Loucy (cell line): ENCODE data around the gene NDUFB10.

ENCODE experiments used
- H2AFZ ChIP-seq: fragments of 200-600 bp; sonication (generic); 2 replicates; pipeline ENCODE4 v1.6.0; 2016; ENCODE audit warnings: antibody characterized with exemption, mild to moderate bottlenecking, low read length, moderate library complexity
- H3F3A ChIP-seq: fragments of 200-600 bp; 2 replicates; pipeline ENCODE4 v1.6.0; 2016; ENCODE audit warnings: antibody characterized with exemption, low read depth, mild to moderate bottlenecking
- H3K27me3 ChIP-seq: fragments of 200-600 bp; sonication (generic); 2 replicates; pipeline ENCODE4 v1.6.1; 2014; ENCODE audit warnings: low read length, mild to moderate bottlenecking; ENCODE audit not compliant: insufficient read depth, poor library complexity, severe bottlenecking
- H3K36me3 ChIP-seq: fragments of 200-600 bp; sonication (generic); 2 replicates; pipeline ENCODE4 v1.6.1; 2016; ENCODE audit warnings: low read length; ENCODE audit not compliant: insufficient read depth
- H3K4me1 ChIP-seq: fragments of 200-600 bp; sonication (generic); 2 replicates; pipeline ENCODE4 v1.5.1; 2014; ENCODE audit warnings: low read length, mild to moderate bottlenecking; ENCODE audit not compliant: insufficient read depth, poor library complexity, severe bottlenecking
- H3K4me2 ChIP-seq: fragments of 200-600 bp; sonication (generic); 2 replicates; pipeline ENCODE4 v1.6.0; 2014; ENCODE audit warnings: antibody characterized with exemption, low read length, low read depth, mild to moderate bottlenecking; ENCODE audit not compliant: poor library complexity, severe bottlenecking
- H3K4me3 ChIP-seq: fragments of 200-600 bp; sonication (generic); 2 replicates; pipeline ENCODE4 v1.5.1; 2014; ENCODE audit warnings: low read length, mild to moderate bottlenecking, mixed read lengths; ENCODE audit not compliant: poor library complexity, severe bottlenecking
- H3K79me2 ChIP-seq: fragments of 200-600 bp; sonication (generic); 2 replicates; pipeline ENCODE4 v1.6.1; 2014; ENCODE audit warnings: low read length; ENCODE audit not compliant: insufficient read depth
- H3K9ac ChIP-seq: fragments of 200-600 bp; sonication (generic); 2 replicates; pipeline ENCODE4 v1.6.0; 2014; ENCODE audit warnings: mild to moderate bottlenecking, low read depth, low read length, moderate library complexity; ENCODE audit not compliant: poor library complexity, severe bottlenecking
- H3K9me2 ChIP-seq: fragments of 200-600 bp; sonication (generic); replicated peaks from 2 replicates; pipeline ENCODE4 v1.6.1; 2016; ENCODE audit warnings: low read depth, low read length, mixed read lengths
- H3K9me3 ChIP-seq: fragments of 200-600 bp; sonication (generic); 2 replicates; pipeline ENCODE4 v1.6.1; 2014; ENCODE audit warnings: mild to moderate bottlenecking, antibody characterized with exemption, low read length, low read depth; ENCODE audit not compliant: insufficient read depth
- H4K20me1 ChIP-seq: fragments of 200-600 bp; sonication (generic); 2 replicates; pipeline ENCODE4 v1.6.0; 2014; ENCODE audit warnings: antibody characterized with exemption, low read length, mild to moderate bottlenecking; ENCODE audit not compliant: insufficient read depth, poor library complexity, severe bottlenecking
- CTCF ChIP-seq: fragments of 200-600 bp; sonication (generic); conservative IDR thresholded peaks from 2 replicates; pipeline ENCODE4 v1.5.1; 2014; ENCODE audit warnings: mild to moderate bottlenecking, antibody characterized with exemption, low read length
- EZH2phosphoT487 ChIP-seq: fragments of 200-600 bp; IDR thresholded peaks from 2 replicates; pipeline ENCODE4 v1.6.1; 2018; ENCODE audit warnings: antibody characterized with exemption, mild to moderate bottlenecking, moderate library complexity, borderline replicate concordance

Gene NDUFB10

GRCh38 chr16:1980030-1980769 lies 20.9 kb downstream of the NDUFB10 start:
- Histone ChIP-seq H3K4me1 (no peaks in the 10 kb centered on the region), H3K9ac (no peak overlapping the region), H3K4me3 (no peak overlapping the region)

GRCh38 chr16:1980770-1981087 lies 21.4 kb downstream of the NDUFB10 start:
- Histone ChIP-seq H3K4me1 (no peaks in the 10 kb centered on the region), H3K79me2 (peaks cover 15% of the 10 kb centered on the region), H3K9me2 (no peaks in the 10 kb centered on the region), H3K36me3 (no peaks in the 10 kb centered on the region), H3K9me3 (no peaks in the 10 kb centered on the region), H3K9ac (no peak overlapping the region), H4K20me1 (no peaks in the 10 kb centered on the region), H3K27me3 (no peaks in the 10 kb centered on the region), H3F3A (no peaks in the 10 kb centered on the region), H3K4me3 (no peak overlapping the region), H3K4me2 (no peak overlapping the region), H2AFZ (no peak overlapping the region)
- no peak for TF ChIP-seq CTCF
- TF ChIP-seq EZH2phosphoT487: no peak

More at GRCh38 chr16:1980030-1980769, 20.9 kb downstream of the NDUFB10 start:
- no peaks in the 10 kb centered on the region for H4K20me1 ChIP-seq
- no peaks in the 10 kb centered on the region for H3K9me2 ChIP-seq
- no peak overlapping the region for H3K4me2 ChIP-seq
- peaks cover 10% of the 10 kb centered on the region for H3K79me2 ChIP-seq
- no peaks in the 10 kb centered on the region for H3K9me3 ChIP-seq
- no peaks in the 10 kb centered on the region for H3F3A ChIP-seq
- no peak overlapping the region for H2AFZ ChIP-seq
- no peaks in the 10 kb centered on the region for H3K36me3 ChIP-seq
- no peak for TF ChIP-seq CTCF
- TF ChIP-seq EZH2phosphoT487: no peak
- H3K27me3 ChIP-seq: no peaks in the 10 kb centered on the region

GRCh38 chr16:1981398-1981836 lies 22.1 kb downstream of the NDUFB10 start, which contains the start of gene NOXO1:
NOXO1 (minus strand) TSS chr16:1981469; CDS start chr16:1981179, 290 bp downstream.
- H2AFZ ChIP-seq: no peak within 1 kb of the TSS
- H3F3A ChIP-seq: no peaks in the 10 kb centered on the region
- no peaks in the 10 kb centered on the region for H4K20me1 ChIP-seq
- TF ChIP-seq EZH2phosphoT487: no peak
- TF ChIP-seq CTCF: no peak
- H3K36me3 ChIP-seq: no peaks in the 10 kb centered on the region; the same call in 1 of the 2 replicates
- peaks cover 21% of the 10 kb centered on the region for H3K79me2 ChIP-seq
- no peaks in the 10 kb centered on the region for H3K9me3 ChIP-seq
- no peaks in the 10 kb centered on the region for H3K27me3 ChIP-seq
- H3K4me3 ChIP-seq: no peak within 1 kb of the TSS
- no peak within 1 kb of the TSS for H3K4me2 ChIP-seq
- no peak within 1 kb of the TSS for H3K9ac ChIP-seq
- H3K4me1 ChIP-seq: no peaks in the 10 kb centered on the region
- no peaks in the 10 kb centered on the region for H3K9me2 ChIP-seq
